Measurements from ENCODE around the gene SPECC1L.

DNA sequence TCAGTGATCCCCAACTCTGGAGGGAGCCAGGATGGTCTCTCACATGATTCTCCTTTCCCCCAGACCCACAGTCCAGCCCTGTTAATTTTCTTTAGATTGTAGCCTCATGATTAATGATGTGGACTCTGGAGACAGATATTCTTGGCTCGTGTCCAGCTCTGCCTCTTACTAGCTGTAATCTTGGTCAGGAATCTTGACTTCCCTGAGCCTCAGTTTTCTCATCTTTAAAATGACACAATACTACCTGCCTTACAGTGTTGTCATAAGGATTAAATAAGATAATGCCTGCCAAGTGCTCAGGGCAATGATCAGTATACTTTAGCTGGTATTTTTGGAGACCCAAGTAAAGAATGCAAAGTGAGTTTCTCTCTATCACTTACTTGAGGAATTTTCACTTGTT is 60.0 kb downstream of the SPECC1L start:
- TF ChIP-seq POLR2A (IDR thresholded peaks at IDR 0.05; ENCODE audit: low read depth, low read length): no peak
- no peak for TF ChIP-seq POLR2AphosphoS5 (IDR thresholded peaks at IDR 0.05; ENCODE audit: low read depth, low read length)
- no peak for TF ChIP-seq TAF1 (IDR thresholded peaks at IDR 0.05; ENCODE audit: low read depth, low read length)
- TF ChIP-seq SPI1 (IDR thresholded peaks at IDR 0.05; ENCODE audit: low read depth, low read length): no peak
